Liver (tissue), 9 donors: ENCODE data around the gene SLC38A2. TPM values are rescaled to one million over a fixed set of nuclear protein-coding genes. Genes with fewer than 3 reads are reported as not detected.

Experiments used
- DNase-seq: peaks from one replicate; pipeline ENCODE4 v3.0.0-alpha.2; 2017; ENCODE audit warnings: low spot score
- H3K27ac ChIP-seq, 2 donors: one replicate each; pipeline ENCODE4 v1.7.0; 2013; ENCODE audit warnings: inconsistent platforms in 2 of 2, low read length in 2 of 2, control low read depth in 1 of 2, low read depth in 1 of 2, mild to moderate bottlenecking in 1 of 2
- H3K27me3 ChIP-seq, 4 donors: one replicate each; pipeline versions ENCODE4 v1.6.1 to v1.7.0; 2013; ENCODE audit warnings: low read length in 3 of 4, inconsistent platforms in 1 of 4, mild to moderate bottlenecking in 1 of 4, moderate library complexity in 1 of 4; ENCODE audit not compliant: control insufficient read depth in 4 of 4, insufficient read depth in 4 of 4
- H3K36me3 ChIP-seq, 4 donors: one replicate each; pipeline versions ENCODE4 v1.6.1 to v1.7.0; 2013; ENCODE audit warnings: low read length in 3 of 4, mild to moderate bottlenecking in 3 of 4, low read depth in 1 of 4, moderate library complexity in 1 of 4; ENCODE audit not compliant: control insufficient read depth in 4 of 4, insufficient read depth in 3 of 4
- H3K4me1 ChIP-seq, 4 donors: one replicate each; pipeline versions ENCODE4 v1.6.1 to v1.7.0; 2013; ENCODE audit warnings: low read length in 3 of 4, mild to moderate bottlenecking in 3 of 4, moderate library complexity in 1 of 4; ENCODE audit not compliant: control insufficient read depth in 4 of 4, insufficient read depth in 4 of 4
- H3K4me3 ChIP-seq, 3 donors: one replicate each; pipeline versions ENCODE4 v1.6.1 to v1.7.0; 2013; ENCODE audit warnings: low read length in 3 of 3, control low read depth in 1 of 3, low read depth in 1 of 3, mild to moderate bottlenecking in 1 of 3
- H3K9ac ChIP-seq, 2 donors: one replicate each; pipeline ENCODE4 v1.7.0; 2013; ENCODE audit warnings: low read length in 2 of 2, mild to moderate bottlenecking in 2 of 2, moderate library complexity in 2 of 2, control low read depth in 1 of 2, low read depth in 1 of 2
- H3K9me3 ChIP-seq, 4 donors: one replicate each; pipeline versions ENCODE4 v1.6.1 to v1.7.0; 2013; ENCODE audit warnings: low read length in 3 of 4; ENCODE audit not compliant: control insufficient read depth in 4 of 4
- ATF3 ChIP-seq: IDR thresholded peaks from 2 replicates; pipeline ENCODE4 v1.6.1; 2016; ENCODE audit warnings: antibody characterized with exemption
- CTCF ChIP-seq: fragments of 150-350 bp; IDR thresholded peaks from 2 replicates; pipeline ENCODE4 v1.5.1; 2017; ENCODE audit warnings: improper control_type of control experiment, low read depth, low read length; ENCODE audit not compliant: missing input control
- EGR1 ChIP-seq, 2 donors: IDR thresholded peaks; 2 replicates each; pipeline ENCODE4 v1.6.1; 2016 to 2018; ENCODE audit warnings: antibody characterized with exemption in 2 of 2, low read depth in 2 of 2
- FOXA1 ChIP-seq: IDR thresholded peaks from 2 replicates; pipeline ENCODE4 v1.6.1; 2016; ENCODE audit warnings: antibody characterized with exemption
- HNF4G ChIP-seq: IDR thresholded peaks from 2 replicates; pipeline ENCODE4 v1.6.1; 2016; ENCODE audit warnings: antibody characterized with exemption
- MAX ChIP-seq: IDR thresholded peaks from 2 replicates; pipeline ENCODE4 v1.6.1; 2016; ENCODE audit warnings: antibody characterized with exemption
- NR2F2 ChIP-seq: IDR thresholded peaks from 2 replicates; pipeline ENCODE4 v1.6.1; 2016; ENCODE audit warnings: antibody characterized with exemption
- RAD21 ChIP-seq, 2 donors: IDR thresholded peaks; 2 replicates each; pipeline ENCODE4 v1.6.1; 2016; ENCODE audit warnings: antibody characterized with exemption in 2 of 2, mild to moderate bottlenecking in 2 of 2
- REST ChIP-seq: IDR thresholded peaks from 2 replicates; pipeline ENCODE4 v1.6.1; 2016; ENCODE audit warnings: antibody characterized with exemption, mild to moderate bottlenecking
- RXRA ChIP-seq, 2 donors: IDR thresholded peaks; 2 replicates each; pipeline ENCODE4 v1.6.1; 2017 to 2018; ENCODE audit warnings: antibody characterized with exemption in 2 of 2, mild to moderate bottlenecking in 1 of 2
- SP1 ChIP-seq: IDR thresholded peaks from 2 replicates; pipeline ENCODE4 v1.6.1; 2018; ENCODE audit warnings: antibody characterized with exemption, mild to moderate bottlenecking
- YY1 ChIP-seq: IDR thresholded peaks from 2 replicates; pipeline ENCODE4 v1.6.1; 2016; ENCODE audit warnings: antibody characterized with exemption, mild to moderate bottlenecking
- ZBTB33 ChIP-seq: IDR thresholded peaks from 2 replicates; pipeline ENCODE4 v1.6.1; 2016; ENCODE audit warnings: antibody characterized with exemption
- WGBS: extraction: QIAGEN DNeasy Blood & Tissue Kit; methylation state at CpG from one replicate; pipeline ENCODE4 v1.1.7; 2013; 5-methylcytosine and 5-hydroxymethylcytosine counted together
- polyA plus RNA-seq, 2 donors: library from polyadenylated mRNA; stranded (reverse) in 1 of 2; unstranded in 1 of 2; fragments of 200-250 nt in 1 of 2; fragments of >200 nt in 1 of 2; fragmentation: Nextera tagmentation in 1 of 2; extraction: Ambion mirVana in 1 of 2; gene quantifications; one replicate each; pipeline versions ENCODE4 v1.2.1 to v1.2.3, GENCODE V29; 2013 to 2015
- total RNA-seq, 2 donors: library from RNA; depleted of rRNA; stranded (reverse); fragments of >200 nt; gene quantifications; one replicate each; pipeline ENCODE4 v1.2.3, GENCODE V29; 2014
- donor health status: healthy.
- donor health status: healthy.
- donor health status: healthy.
- donor health status: healthy.
- donor health status: healthy.

Gene SLC38A2
- total and polyA plus RNA-seq, 4 donors: 50.6 to 472 (median 97.4) TPM

- Histone ChIP-seq H3K4me1 (peaks cover 0 to 3% (median 0%) of the 10 kb centered on the region in 4 donors), H3K9ac (no peak overlapping the region), H3K9me3 (no peaks in the 10 kb centered on the region), H3K36me3 (no peaks in the 10 kb centered on the region), H3K27me3 (no peaks in the 10 kb centered on the region), H3K4me3 (no peak overlapping the region), H3K27ac (no peak overlapping the region)
- no peak for DNase-seq
- 77% methylated on average over 4 of the region's 4 CpGs for WGBS
- TF ChIP-seq HNF4G (no peak), YY1 (no peak), CTCF (no peak), EGR1 (IDR thresholded peaks at IDR 0.05; ENCODE audit: low read depth in 2 of 2) (no peak), NR2F2 (no peak), REST (no peak), ATF3 (no peak), RAD21 (IDR thresholded peaks at IDR 0.05) (no peak), FOXA1 (no peak)
Observed at GRCh38 chr12:46415552-46415951, 43.0 kb upstream of the SLC38A2 start.

- no peaks in the 10 kb centered on the region for H3K36me3 ChIP-seq
- no peak overlapping the region for H3K9ac ChIP-seq
- 94% methylated on average over 1 of the region's 1 CpG for WGBS
- DNase-seq: no peak
- no peak overlapping the region for H3K4me3 ChIP-seq
- no peaks in the 10 kb centered on the region for H3K27me3 ChIP-seq
- no peaks in the 10 kb centered on the region for H3K9me3 ChIP-seq
- H3K4me1 ChIP-seq: peaks cover 0 to 5% (median 2%) of the 10 kb centered on the region in 4 donors
- TF ChIP-seq FOXA1: no peak
- no peak for TF ChIP-seq ZBTB33
- no peak for TF ChIP-seq MAX
- TF ChIP-seq RXRA (IDR thresholded peaks at IDR 0.05): no peak
- TF ChIP-seq SP1: no peak
- TF ChIP-seq NR2F2: no peak
- no peak overlapping the region for H3K27ac ChIP-seq
Observed at GRCh38 chr12:46414591-46415268, 42.2 kb upstream of the SLC38A2 start.
